Lung microvascular endothelial cell (primary cell): ENCODE measurements around the gene TPD52L1. TPM values are rescaled to one million over a fixed set of nuclear protein-coding genes. Genes with fewer than 3 reads are reported as not detected.
A peak's percentile ranks its signal among the peaks of the same experiment; 100 is the strongest.

ENCODE experiments used
- DNase-seq, 2 donors: peaks; one replicate each; pipeline versions ENCODE4 v3.0.0 to v3.0.0-alpha.2; 2010; ENCODE audit warnings: low read depth in 2 of 2
- total RNA-seq: library from RNA; depleted of rRNA; stranded (reverse); fragments of >200 nt; gene quantifications from 2 replicates; pipeline ENCODE4 v1.2.1, GENCODE V29; 2014

TPD52L1 gene
- total RNA-seq, 1 donor from 2014 or later = 2.4 TPM

DNA sequence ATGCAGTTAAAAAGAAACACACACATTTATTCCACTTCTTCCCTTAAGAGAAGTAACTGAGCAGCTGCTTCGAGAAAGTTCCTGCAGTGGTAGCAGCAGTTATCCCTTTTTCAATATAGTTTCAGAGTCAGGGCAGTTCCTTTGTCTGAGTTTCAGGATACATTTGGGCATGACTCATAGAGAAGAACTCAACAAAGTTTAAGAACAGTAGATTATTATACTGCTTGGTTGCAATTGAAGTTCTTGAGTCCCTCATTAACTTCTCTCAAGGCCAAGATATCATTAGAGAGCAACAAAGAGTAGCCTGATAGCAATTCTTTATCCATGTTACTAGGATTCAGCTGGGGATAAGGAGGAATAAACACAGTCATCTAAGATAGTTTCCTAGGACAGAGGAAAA is 54.4 kb downstream of the TPD52L1 start:
- DNase-seq = peak in 1 of 2 donors; percentile 13

DNA sequence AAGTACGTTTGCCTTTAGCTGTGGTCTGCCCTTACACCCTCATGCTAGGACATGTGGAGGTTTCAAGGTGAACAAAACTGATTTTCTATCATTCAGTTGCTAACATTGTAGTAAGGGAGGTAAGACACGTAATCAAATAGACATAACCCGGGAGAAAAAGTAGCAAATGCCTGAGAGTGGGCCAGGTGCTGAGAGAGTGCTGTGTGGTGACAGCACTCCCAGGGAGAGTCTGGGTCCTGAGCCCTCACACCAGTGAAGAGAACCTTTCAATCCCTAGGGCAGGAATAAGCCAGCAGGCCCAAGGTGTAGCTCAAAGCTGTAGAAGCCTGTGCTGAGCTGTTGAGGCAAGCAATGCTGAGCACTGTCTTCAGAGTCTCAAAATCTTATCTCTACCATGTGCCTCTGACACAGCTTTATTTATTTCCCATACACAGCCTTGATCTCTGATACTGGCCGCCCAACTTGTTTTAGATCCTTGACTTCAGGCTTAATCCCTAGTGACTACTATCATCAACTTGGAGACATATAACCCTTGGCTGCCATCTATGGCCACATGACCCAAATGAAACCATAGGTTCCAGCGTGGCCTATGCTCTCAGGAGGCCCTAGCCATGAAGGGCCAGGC is 55.2 kb downstream of the TPD52L1 start:
- no peak for DNase-seq

DNA sequence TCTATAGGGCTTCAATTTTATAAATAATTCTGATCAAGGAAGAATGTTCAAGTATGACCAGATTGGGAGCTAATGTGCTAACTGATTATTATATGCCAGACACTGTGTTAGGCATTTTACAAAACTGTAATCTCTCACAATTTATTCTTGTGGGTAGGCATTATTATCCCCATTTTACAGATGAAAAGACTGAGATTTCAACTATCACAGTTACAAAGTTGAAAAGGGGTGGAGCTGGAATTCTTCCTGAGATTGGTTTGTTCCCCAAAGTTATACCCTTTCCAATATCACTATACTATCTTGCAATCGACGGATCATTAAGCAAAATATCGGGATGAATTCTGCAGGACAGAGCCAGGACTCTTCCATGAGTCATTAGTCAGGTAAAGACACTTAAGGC is 57.1 kb downstream of the TPD52L1 start:
- no peak for DNase-seq

DNA sequence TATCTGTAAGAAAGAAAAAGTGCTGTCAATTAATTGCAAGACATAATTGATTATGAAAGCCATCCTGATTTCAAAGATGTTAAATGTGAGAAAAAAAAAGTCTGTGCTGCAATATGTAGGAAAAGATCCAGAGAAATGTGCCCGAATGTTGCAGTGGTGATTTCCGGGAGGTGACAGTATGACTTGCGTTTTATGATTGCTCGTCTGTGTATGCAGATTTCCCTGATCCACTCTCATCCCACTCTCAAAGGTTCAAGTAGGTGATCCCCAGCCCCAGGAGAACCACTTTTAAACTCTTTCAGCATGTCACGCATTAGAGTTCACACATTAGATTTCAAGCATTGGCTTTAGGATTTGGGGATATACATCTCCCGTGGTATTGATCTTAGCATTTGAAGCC is 57.8 kb downstream of the TPD52L1 start:
- DNase-seq = no peak

DNA sequence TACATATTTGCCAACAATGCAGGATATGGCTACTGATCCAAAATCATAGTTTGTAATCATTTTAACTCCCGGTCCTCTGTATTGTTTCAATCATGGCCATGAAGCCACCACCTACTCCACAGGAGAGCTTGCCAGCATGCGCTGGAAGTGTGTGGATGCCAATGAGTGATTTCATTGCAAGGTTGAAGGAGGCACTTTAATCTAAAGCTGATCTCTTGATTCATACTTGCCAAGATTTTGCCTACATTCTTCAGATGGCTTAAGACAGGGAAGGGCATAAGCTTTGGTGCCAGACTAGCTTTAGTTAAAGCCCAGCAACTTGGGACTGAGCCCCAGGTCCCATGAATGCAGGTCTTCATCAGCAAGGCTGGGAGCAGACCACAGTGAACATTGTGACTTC is 58.8 kb downstream of the TPD52L1 start:
- no peak for DNase-seq

DNA sequence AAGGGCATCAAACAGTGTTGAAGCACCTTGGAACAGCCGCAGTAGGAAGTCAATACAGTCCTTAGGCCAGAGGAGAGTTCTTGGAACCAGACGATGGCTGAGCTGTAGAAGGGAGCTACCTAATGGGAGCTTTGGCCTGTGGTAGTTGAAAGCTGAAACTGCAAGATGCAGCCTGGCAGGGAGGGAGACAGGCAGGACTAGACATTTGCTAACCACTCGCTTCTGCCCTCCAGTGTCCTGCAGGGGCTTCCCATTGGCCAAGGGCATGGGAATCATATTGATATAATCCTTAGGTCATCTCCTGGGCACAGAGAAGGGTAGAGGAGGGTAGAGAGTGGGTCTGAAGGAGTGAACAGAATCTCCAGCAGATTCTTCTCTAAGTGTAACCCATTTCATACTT is 60.4 kb downstream of the TPD52L1 start:
- DNase-seq = no peak

DNA sequence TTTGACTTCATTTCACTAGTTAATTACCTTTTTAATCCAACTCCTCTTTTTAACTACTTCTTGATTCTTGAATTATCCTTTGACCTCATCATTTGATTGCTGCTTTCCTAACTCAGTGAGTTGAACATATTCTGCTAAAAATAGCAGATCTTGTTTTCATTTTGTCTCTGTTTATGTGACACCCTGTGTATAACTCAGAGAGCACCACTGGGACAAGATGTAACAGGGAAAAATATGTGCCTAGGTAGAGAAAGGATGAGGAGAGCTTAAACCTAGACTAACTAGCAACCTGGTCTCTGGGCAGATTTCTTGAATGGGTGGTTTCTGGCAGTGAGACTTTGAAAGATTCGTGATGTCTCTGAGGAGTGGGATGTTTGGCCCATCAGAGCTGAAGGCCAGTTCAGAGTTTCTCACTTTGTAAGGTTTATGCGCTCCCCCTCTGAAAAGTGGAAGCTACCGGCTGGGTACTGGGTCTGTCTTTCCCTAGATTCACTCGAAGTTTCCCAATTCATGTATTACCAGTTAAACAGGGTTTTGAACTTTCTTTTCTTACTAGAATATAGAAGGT is 61.8 kb downstream of the TPD52L1 start:
- DNase-seq = no peak

DNA sequence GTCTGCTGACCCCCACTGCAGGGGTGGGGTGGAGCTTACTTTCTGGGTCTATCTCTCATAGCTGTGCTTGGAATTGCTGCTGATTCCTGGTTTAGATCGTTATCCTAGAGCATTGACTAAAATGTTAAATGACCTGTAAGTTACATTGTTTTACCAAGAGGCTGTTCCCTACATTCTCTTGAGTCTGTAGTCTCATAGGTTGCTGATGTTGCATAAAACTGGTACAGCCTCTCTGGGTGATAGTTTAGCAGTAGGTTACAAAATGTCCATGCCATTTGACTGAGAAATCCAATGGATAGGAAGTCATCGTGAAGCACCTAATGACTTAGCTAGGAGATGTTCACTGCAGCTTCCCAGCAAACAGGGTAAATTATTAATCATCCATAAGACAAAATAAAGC is 62.4 kb downstream of the TPD52L1 start:
- no peak for DNase-seq

DNA sequence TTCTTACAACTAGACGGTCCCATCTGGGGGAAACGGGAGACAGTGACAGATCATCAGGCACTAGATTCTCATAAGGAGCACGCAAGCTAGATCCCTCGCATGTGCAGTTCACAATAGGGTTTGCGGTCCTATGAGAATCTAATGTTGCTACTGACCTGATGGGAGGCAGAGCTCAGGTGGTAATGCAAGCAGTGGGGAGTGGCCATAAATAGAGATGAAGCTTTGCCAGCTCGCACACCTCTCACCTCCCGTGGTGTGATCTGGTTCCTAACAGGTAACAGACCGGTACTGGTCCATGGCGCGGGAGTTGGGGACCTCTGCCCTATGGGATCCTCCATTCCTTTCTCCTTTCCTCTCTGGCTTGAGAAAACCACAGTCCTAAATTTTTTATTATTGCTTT is 63.8 kb downstream of the TPD52L1 start:
- no peak for DNase-seq

DNA sequence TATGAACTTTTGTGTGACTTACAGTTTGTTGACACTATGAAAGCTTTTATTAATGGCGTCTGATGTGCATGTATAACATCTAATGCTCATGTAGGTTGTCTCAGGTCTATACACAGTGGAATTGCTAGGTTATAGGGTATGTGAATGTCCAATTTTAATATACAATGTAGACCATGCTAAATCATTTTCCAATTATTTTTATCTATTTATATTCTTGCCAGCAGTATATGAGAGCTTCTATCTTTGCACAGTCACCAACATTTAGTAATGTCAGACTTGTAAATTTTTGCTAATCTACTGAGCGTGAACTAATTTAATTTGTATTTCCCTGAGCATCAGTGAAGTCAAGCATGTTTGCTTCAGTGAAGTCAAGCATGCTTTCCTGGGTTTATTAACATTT is 64.4 kb downstream of the TPD52L1 start:
- no peak for DNase-seq

DNA sequence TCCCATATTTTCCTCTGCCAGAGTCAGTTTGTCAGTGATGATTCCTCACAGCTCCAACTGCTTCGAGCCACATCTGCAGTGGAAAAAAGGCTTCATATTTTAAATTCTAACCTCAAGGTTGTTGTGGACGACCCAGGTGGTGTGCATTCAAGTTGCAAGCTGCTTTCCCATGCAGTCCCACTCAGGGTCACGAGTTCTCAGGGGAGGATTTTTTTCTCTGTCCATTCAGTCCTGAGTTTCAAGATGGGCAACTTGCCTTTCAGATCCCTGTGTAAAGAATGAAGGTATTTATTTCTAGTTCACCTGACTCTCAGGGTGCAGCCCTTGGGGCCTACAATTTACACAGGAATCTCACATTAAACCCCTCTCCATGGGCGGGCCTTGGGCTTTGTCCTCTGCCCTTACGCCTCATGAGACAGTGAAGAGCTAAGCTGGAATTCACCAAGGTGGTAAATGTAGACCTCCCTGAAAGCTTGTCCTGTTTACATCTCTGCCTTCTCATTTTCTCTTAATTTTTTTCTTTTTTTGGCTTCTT is 65.9 kb downstream of the TPD52L1 start:
- DNase-seq = no peak

DNA sequence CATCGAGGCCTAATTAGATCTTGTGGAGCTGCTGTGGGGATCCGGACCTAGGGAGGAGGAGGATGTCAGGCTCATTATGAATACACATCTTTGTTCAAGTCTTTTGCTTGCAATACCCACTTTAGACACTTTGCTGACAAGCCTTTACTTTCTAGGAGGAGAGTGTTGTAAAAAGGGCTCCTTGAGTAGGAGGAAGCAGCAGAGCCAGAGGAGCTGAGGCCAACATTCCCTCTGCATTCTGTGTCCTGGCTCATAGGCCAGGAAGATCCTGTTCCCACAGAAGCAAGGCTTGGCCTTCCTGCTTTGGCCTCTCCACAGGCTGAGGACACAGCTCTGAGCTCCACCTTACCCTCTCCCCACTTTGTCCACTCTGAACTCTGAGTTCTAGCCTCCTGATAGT is 67.1 kb downstream of the TPD52L1 start:
- no peak for DNase-seq

DNA sequence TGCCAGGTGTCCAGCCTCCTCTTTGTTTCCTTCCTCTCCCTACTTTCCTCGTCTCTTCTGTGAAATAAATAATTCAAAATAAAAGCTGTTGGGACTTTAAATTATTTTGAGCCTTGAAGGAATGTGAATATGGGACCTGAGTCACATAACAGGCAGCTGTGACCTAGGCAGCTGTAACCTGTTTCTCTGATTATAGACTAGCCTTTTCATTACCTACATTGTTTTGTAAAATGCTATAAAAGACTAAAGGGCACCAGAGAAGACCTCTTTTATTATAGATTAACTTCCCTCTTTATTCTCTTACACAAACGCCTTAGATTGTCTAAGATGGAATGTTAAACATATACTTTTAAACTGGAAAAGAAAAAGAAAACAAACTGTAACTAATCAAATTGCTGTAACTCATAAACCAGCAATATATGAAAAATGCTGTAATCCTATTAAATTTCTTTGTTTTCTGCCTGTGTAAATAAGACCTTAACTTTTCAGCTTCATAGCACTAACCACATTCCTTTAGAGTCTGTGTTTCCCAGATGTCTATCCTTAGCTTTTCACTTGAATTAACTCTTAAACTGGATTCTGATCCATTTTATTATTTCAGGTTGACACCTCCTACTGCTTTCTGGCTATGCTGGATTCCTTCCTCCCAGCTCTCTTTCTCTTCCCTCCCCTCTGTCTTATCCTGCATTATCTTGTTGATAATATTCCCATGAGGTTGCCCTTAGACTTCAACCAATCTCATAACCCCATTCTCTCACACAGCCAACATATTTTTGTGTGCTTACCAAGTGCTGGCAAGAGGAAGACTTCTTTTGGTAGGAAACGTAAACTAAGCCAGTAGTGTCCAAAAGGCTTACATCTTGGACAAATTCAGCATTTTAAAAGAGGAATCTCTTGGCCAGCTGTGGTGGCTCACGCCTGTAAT is 69.2 kb downstream of the TPD52L1 start:
- DNase-seq = no peak

DNA sequence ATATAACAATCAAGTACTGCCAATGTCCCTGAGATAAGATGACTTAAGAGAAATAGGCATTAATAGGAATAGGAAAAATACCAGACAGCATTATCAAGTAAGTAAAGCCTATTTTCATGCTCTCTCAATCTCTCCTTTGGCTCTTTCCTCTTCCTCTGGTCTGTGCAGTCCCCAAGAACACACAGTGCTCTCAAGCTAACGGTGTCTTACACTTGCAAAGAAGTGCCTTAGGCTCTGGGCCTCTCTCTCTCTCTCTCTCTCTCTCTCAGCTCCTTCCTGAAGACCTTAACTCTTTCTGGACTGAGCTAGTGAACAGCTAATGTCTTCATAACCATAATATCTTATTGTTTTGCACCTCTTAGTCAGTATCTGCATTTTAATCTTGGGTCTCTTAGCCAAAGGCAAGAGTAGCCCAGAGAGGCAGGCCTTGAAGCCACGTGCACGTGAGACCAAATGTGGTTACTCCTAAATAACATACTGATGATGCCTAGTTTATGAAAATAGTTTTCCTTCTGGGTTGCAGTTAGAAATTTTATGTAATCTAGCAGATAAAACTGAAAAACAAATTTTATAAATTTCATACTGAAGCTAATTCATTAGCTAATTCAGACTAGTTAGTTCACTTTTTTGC is 70.8 kb downstream of the TPD52L1 start:
- DNase-seq = no peak

DNA sequence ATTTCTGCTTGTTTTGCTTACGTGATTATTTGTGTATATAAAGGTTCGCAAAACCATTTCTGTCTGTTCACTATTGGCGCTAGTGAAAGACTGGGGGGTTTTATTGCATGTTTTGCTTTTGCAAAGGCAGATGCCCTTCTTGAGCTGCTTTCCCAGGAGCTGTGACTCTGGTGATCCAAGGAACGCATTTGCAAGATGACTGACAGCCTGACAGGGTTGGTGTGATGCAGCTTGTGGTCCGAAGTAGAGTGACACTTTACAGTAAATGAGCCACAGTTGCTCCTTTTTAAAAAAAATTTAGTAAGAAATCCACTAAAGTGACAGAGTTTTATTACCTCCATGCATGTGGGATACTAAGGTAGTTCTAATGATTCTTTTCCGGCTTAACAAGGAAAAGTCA is 73.7 kb downstream of the TPD52L1 start:
- no peak for DNase-seq

DNA sequence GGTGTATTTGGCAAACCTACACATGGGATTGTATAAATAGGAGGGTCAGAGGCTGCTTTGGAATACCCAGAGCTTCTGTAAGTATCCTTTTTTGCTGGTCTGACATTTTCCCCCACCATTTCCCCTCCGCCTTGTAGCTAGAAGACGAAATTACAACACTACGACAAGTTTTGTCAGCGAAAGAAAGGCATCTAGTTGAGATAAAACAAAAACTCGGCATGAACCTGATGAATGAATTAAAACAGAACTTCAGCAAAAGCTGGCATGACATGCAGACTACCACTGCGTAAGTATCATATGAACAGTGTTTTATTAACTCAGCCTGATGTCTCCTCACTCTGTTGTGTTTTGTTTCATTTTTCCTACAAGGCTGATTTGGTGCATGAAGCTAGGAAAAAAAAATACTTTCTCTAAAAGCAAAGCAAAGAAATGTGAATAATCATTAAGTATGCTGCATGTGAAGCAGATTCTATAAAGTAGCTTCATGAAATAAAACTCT is 75.5 kb downstream of the TPD52L1 start:
- DNase-seq = no peak

DNA sequence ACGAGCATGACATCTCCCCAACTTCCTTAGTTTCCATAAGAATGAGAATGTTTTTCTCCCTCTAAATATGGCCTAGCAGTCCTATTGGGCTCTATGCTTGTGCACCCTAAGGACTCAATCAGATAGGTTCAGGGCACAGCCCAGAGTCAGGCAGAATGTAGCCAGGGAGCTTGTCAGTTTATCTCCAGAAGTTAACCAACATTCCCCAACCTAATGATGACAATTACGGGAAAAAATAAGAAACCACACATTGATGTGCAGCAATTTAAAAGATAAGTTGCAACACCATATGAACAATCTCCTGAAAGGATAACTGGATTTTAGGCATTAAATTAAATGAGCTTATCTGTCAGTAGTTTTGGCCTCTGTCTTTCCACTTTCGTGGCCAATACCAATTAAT is 77.1 kb downstream of the TPD52L1 start:
- no peak for DNase-seq

DNA sequence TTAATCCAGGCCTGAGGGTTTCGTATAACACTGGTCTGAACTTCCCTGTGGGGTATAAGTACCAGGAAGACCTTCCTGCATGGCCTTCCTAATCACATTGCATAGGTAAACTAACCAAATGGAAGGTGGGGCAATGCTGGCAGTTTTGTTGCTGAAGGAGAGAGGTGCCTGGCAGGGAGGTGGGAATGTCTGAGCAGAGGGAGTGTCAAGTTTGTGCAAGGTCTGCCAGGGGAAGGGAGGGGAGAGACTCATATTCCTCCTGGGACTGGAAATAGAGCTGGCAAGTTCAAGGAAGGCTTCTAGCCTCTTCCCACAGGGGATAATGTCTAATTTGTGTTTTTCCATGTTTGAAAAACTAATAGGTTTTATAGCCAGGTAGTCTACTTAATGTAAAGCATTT is 77.6 kb downstream of the TPD52L1 start:
- no peak for DNase-seq

DNA sequence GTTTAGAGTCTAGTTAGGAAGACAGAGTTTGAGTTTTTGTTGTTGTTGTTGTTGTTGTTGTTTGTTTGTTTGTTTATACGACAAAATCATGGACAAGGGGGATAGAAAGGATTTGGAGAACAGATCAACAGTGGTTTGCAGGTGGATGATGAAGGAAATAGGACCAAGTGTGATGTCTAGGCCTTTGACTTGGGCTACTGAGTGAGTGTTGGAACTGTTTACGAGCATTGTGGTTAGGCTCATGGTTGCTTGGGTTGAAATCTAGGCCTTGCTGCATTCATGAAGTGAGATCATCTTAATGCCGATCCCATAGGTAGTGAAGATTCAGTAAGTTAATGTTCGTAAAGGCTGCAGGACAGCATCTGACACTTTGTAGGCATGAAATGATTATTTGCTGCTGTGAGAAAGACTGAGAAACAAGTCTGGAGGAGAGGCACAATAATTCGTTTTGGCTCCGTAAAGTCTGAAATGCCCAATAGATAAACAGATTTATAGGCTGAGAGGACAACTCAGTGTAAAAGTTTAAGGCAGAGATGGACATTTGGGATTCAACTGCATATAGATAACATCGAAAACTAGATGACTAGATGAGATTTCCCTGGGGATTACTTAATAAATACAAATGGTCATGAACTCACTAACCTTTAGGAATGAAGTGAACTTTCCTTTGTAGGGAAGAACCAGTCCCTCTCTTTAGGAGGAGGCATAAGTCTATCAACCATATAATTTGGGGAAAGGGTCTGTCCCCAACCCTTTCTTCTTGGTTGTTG is 78.2 kb downstream of the TPD52L1 start:
- no peak for DNase-seq

DNA sequence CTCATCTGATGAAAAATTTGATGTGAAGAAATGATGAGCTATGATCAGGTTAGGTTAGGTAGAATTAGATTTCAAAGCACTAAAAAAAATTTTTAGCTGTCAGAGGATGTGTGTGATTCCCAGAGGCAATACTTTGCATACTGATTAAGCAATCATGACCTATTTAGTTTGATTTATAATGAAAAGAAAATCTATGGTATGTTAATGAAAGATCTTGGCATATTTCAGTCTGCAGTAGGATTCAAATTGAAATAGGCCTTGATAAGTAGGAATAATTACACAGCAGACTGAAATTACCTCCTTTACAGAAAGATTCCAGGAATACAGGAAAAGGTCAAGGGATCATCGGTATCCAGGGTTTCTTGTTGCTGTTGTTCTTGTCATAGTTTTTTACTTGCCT is 78.9 kb downstream of the TPD52L1 start:
- no peak for DNase-seq

DNA sequence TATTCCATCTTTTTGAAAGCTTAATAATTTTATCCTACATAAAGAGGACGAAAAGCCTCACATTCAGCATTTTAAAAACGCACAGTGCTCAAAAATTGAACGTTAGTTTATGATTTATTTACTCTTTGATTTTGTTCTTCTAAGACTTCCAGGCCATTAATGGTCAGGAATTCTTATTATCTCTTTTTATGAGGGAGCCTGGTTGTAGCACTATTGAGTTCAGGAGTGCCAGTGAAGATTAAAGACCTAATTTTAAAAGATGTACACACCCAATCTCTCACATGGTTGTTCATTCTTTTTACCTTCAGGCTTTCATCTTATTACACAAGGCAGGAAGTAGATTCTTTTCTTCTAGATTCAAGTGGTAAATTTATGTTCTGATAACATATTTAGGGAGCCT is 79.6 kb downstream of the TPD52L1 start:
- DNase-seq = no peak
